HG03159 (cell line): ENCODE results near the gene ATP13A4.

Experiments
- ATAC-seq: cut with Tn5 transposase; IDR thresholded peaks from one replicate; pipeline ENCODE4 v1.9.1; 2021; ENCODE audit warnings: mild to moderate bottlenecking, moderate library complexity; ENCODE audit not compliant: unreplicated experiment

Gene ATP13A4

GRCh38 chr3:193499801-193500485 is 54.8 kb downstream of the ATP13A4 start:
- ATAC-seq = no peak

DNA sequence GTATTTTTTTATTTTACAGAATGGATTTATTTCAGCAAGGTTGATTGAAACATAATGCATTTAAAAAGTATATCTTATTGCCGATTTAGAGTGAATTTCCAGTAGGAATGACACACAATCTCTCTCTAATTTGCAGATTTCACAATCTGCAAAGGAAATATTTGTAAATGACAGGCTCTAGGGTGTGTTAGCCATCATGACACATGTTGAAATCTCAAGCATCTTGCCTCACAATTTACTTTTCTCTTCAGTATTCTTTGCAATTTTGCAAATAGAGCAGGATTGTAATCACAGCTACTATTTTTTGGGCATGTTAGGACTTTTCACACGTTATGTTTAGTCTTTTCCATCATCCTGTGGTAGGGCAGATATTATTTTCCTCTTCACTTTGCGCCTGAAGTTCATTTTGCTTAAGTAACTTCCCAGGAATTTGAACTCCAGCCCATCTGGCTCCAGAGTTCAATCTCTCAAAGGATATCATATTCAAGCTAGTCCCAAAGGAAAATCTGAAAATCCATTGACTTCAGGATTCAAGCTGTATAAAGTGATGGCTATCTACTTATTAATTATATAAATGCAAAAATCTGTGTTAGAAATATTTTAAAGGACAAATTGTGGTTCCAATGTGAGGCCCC is 55.4 kb downstream of the ATP13A4 start:
- no peak for ATAC-seq

- no peak for ATAC-seq
These were observed 56.5 kb downstream of the ATP13A4 start for GRCh38 chr3:193498215-193498614.

GRCh38 chr3:193496658-193497057 is 58.0 kb downstream of the ATP13A4 start:
- no peak for ATAC-seq

DNA sequence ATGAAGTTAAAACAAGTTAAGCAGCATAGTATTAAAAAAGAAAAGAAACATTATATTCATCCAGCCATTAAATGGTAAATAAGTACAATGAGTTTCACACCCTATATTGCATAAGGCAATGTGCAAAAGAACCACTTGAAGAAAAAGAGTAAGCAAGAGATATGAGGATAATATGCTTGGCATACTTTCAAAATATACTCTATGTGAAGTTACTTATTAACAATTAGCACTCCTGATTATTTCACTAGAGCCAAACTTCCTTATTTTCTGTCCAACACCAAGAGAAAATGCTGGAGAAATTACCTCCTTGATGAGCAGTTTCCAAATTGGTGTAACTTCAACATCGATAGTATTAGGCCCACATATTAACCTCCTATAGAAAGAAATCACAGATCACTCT is 63.7 kb downstream of the ATP13A4 start:
- ATAC-seq = no peak

- no peak for ATAC-seq
These were observed 64.1 kb downstream of the ATP13A4 start for GRCh38 chr3:193490580-193490979.

- no peak for ATAC-seq
These were observed 64.7 kb downstream of the ATP13A4 start for GRCh38 chr3:193489949-193490348.

DNA sequence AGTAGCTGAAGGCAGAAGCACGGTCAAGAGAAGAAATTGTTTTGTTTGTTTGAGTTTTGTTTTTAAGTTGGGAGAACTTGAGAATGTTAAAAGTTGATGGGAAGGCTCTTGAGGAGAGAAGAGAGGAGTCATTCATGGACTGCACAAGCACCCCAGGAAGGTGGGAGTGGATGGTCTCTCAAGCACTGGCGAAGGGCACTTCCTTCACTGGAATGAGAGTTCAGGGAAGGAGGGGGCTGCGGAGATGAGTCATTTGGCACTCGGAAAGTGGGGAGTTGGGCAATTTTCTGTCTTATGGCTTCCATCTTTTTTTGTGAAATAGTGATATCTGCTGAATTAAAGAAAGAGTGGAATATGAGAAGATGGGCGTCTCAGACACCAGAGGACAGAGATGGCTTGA is 66.0 kb downstream of the ATP13A4 start:
- ATAC-seq = no peak

DNA sequence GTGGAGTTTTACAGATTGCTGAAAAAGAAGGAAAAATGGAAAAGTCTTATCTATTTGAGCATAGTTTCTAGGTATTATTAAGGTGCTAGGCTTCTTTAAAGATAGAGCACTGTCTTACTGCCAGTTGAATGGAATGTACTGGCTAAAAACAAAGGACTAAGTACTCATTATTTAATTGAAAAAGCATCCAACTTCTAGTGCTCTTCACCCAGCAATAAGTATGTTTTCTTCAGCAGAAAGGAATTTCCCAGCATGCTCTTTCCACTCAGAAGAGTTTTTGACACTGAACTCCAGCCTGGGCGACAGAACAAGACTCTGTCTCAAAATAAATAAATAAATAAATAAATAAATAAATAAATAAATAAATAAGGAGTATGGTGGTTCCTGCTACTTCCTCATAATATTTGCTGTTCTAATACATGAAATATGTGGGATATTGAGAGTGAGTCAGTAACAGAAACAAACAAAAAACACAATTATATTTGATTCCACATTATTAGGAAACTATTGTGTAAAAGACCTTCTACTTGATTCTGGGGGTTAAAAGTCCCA is 70.6 kb downstream of the ATP13A4 start:
- no peak for ATAC-seq

GRCh38 chr3:193481436-193481835 is 73.3 kb downstream of the ATP13A4 start:
- no peak for ATAC-seq

- no peak for ATAC-seq
These were observed 80.2 kb downstream of the ATP13A4 start for GRCh38 chr3:193474446-193474845.

DNA sequence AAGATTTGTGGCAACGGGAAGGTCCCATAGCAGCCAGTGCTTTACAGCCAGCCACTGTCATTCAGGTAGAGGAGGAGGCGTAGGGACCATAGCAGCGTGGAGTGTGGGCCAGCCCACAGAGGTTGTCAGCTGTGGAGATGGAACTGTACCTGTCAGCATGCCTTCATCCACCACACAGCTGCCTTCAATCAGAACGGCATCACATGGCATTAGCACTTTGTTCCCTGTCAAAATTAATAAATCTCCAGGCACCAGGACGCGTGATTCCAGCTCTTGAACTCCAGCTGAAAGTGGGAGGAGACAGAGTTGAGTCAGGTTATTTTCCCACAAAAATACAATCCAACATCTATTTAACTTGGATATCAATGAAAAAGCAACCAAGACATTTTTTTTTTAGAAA is 84.0 kb downstream of the ATP13A4 start:
- ATAC-seq = no peak

DNA sequence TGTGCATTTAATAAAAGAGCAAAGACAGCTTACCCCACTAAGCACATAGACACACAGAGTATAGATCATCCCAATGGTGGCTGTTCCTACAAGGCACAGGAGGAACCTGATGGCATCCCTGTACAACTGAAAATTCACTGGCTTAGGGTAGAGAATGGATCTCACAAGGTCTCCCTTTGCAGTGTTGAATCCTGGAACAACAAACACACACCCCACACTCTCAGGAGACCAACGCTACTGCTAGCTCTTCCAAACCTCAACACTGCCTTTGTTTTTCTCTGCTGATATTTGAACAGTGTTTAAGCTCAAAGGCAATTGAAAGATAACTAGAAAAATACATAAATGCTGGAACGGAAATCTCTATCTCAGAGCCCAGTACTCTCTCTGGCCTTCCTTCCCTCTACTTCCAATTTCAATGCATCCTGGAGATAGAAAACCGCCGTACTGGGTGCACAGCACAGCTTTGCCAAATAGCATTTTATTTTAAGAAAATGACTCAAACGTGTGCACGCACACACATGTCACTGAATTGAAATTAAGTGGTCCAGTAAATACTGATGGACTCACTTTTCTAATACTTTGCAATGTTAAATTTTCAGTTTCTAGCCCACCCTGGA is 88.6 kb downstream of the ATP13A4 start:
- ATAC-seq = no peak

- no peak for ATAC-seq
These were observed 89.8 kb downstream of the ATP13A4 start for GRCh38 chr3:193464889-193465288.

DNA sequence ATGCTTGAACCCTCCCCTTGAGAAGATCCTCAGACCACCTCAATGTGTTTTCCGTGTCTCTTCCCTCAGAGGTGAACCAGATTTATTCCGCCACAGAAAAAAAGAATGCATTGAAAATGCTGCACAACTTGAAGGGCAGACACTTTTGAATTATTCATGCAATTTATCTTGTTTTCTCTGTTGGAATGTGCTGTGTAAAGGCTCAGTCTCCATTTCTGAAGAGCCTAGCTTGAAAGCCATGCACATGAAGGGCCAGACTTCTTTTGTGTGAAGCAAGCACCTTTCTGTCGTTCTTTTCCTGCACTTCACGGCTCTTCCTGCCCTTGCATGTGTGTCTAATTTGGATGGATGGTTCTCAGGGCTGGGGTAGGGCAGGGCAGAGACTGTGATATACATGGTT is 97.2 kb downstream of the ATP13A4 start:
- no peak for ATAC-seq

GRCh38 chr3:193452338-193452737 is 102.4 kb downstream of the ATP13A4 start:
- no peak for ATAC-seq

DNA sequence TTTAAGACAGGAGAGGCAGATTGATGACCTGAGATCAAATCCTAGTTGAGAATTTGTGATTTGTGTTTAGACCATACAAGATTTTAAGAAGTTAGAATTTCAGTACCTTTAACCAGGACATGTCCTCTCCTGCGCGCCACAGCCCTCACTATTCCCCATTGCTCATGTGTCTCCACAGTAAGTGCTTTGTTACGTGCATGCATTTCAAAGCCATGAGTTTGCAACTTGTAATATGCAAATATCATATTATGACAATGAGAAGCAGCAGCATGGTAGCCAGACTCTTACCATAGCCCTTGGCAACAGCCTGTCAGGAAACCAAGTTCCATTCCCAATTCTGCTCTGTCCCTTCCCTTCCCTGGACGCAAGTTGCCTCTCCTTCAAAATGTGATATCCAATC is 102.8 kb downstream of the ATP13A4 start:
- ATAC-seq = no peak

DNA sequence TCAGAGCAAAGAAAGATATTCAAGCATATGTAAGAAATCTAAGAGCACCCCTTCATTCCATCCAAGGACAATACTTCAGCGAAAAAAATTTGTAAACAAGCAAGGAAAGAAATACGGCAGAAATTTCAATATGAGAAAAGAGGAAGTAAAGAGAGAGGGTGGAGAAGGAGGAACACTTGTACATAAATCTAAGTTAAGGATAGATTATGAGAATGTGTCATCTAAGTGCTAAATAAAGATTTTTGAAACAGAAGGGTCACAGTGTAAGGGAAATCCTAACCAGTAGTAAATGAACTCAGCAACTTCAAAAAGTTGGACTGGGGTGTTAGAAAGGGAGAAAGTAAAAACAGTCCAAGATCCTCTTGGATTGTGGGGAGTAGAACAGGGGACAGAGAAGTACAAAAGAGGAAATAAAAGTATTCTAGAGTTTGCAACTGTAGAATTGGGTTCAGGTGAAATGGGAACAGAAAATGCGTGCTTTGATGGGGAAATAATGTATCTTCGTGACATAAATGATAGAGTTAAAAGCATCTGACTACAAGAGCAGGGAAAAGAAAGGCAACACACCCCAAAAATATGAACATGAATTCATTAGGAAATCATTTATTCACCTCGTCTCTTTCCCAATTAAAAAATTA is 107.6 kb downstream of the ATP13A4 start:
- ATAC-seq = no peak

DNA sequence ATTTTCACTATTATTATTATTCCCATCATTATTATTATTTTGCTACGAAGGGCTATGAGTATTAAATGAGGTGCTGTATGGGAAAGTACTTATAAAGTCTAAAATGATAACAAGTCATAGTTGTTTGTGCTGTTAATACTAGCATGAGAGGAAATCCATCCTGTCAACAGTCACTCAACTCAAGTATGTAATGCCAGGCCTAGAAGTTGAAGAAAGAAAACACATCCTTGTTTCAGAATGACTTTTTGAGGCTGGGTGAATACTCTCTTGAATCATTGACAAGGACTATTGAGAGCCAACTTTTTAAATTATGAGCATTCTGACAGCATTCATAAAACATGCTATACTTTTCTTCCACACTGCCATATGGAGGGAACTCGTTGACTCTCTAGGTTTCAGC is 115.3 kb downstream of the ATP13A4 start:
- ATAC-seq = no peak

- no peak for ATAC-seq
These were observed 135.9 kb downstream of the ATP13A4 start for GRCh38 chr3:193418576-193419373.

DNA sequence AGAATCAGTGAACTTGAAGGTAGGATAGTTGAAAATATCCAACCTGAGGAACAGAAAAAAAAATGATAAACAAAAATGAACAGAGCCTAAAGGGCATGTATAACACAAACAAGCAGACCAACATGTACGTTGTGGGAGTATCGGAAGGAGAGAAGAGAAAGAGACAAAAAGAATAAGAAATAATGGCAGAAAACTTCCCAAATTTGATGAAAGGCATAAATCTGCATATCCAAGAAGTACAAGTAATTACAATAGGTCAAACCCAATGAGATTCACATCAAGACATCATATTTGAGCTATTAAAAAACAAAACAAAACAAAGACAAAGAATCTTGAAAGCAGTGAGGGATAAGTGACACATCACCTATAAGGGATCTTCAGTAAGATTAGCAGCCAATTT is 138.1 kb downstream of the ATP13A4 start:
- ATAC-seq = no peak
